ENCODE measurements around the gene CYP3A4. TPM values are rescaled to one million over a fixed set of nuclear protein-coding genes. Genes with fewer than 3 reads are reported as not detected.

The CYP3A4 gene
- total RNA-seq (10 to 100 TPM in 1 of 5 donors, 1 to 10 TPM in 1, not detected in 3; 1.7 to 23.5 TPM), polyA plus RNA-seq (under 1 TPM in 1 of 3 donors, not detected in 2; 0.31 TPM)
- long read RNA-seq, donor 1: 0 reads
- long read RNA-seq, donor 2: 0 reads
- long read RNA-seq, donor 3: 0 reads
- long read RNA-seq, donor 4: 0 reads
- long read RNA-seq, donor 5: 0 reads
- long read RNA-seq, donor 6: 0 reads
- long read RNA-seq, donor 7, partial matches to known transcripts: 0 of 1 reads
- long read RNA-seq, donor 7, other reads (novel, unspliced or antisense): 0 of 1 reads
- long read RNA-seq, donor 8: 0 reads
- long read RNA-seq, donor 9: 0 reads
- long read RNA-seq, donor 10: 0 reads

DNA sequence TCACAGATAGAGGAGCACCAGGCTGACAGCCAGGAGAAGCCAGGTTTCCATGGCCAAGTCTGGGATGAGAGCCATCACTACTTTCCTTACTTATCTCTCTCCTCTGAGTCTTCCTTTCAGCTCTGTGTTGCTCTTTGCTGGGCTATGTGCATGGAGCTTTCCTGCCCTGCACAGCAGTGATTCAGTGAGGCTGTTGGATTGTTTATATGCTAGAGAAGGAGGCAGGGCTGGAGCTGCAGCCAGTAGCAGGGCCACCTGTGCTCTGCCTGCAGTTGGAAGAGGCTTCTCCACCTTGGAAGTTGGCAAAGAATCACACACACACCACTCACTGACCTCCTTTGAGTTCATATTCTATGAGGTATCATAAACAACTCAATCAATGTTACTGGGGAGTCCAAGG lies at the start of gene CYP3A4:
CYP3A4 (minus strand) TSS at position 178 of the 400 bp plus-strand sequence; CDS start at position 75, 103 bp downstream.
- DNase-seq: no peak
- Histone ChIP-seq H3K36me3 (no peaks in the 10 kb centered on the region), H3K27ac (no peak within 1 kb of the TSS), H3K4me3 (no peak within 1 kb of the TSS), H3K4me1 (no peaks in the 10 kb centered on the region), H3K27me3 (no peaks in the 10 kb centered on the region), H3K9me3 (no peaks in the 10 kb centered on the region)
- intact Hi-C loops (cut with DNase I; ENCODE audit: low total_unique reads): no loop called here
- no peak for TF ChIP-seq POLR2A (IDR thresholded peaks at IDR 0.05)

DNA sequence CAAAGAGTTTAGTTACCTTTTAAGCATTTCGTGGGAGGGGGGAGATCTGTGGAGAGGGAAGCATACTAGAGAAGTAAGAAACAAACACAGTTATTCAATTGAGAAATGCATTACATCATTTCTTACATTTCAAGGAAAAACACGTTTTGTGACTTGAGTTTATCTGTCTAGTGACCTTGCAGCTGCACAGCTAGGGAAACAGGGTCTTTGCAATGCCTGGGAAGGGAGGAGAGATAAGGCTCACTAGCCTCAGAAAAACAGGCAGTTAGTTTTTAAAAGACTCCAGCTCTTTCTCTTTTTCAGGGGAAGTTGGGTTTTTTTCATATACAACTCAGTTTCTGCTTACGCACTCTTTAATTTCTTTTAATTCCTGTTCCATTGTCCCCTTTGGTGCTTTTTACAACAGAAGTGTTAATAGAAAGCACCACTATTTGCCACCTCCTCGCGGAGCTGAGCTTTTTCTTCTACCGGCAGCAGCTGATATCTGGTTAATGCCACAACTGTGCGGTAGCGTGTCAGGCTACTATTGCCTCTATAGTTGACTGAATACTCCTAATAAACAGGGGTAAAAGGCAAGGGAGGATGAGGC lies 49.4 kb upstream of the CYP3A4 start:
- Histone ChIP-seq H3K27me3 (no peaks in the 10 kb centered on the region), H3K36me3 (no peaks in the 10 kb centered on the region), H3K4me3 (no peak overlapping the region), H3K27ac (peak overlapping the region in 1 of 5 donors; percentile 9), H3K4me1 (peaks cover 7 to 36% (median 21%) of the 10 kb centered on the region in 4 donors), H3K9me3 (no peaks in the 10 kb centered on the region)
- TF ChIP-seq POLR2A (IDR thresholded peaks at IDR 0.05): no peak
- no peak for TF ChIP-seq EP300 (IDR thresholded peaks at IDR 0.05)
- TF ChIP-seq POLR2AphosphoS5 (IDR thresholded peaks at IDR 0.05): no peak
- TF ChIP-seq, protein P1, sequence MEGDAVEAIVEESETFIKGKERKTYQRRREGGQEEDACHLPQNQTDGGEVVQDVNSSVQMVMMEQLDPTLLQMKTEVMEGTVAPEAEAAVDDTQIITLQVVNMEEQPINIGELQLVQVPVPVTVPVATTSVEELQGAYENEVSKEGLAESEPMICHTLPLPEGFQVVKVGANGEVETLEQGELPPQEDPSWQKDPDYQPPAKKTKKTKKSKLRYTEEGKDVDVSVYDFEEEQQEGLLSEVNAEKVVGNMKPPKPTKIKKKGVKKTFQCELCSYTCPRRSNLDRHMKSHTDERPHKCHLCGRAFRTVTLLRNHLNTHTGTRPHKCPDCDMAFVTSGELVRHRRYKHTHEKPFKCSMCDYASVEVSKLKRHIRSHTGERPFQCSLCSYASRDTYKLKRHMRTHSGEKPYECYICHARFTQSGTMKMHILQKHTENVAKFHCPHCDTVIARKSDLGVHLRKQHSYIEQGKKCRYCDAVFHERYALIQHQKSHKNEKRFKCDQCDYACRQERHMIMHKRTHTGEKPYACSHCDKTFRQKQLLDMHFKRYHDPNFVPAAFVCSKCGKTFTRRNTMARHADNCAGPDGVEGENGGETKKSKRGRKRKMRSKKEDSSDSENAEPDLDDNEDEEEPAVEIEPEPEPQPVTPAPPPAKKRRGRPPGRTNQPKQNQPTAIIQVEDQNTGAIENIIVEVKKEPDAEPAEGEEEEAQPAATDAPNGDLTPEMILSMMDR (IDR thresholded peaks at IDR 0.05): no peak
- DNase-seq: peak in 1 of 2 donors; percentile 33
- intact Hi-C loops (cut with DNase I; ENCODE audit: low total_unique reads): no loop called here
- 27 to 45% (median 37%) methylated on average over 8 of the region's 8 CpGs for WGBS, 5 donors

DNA sequence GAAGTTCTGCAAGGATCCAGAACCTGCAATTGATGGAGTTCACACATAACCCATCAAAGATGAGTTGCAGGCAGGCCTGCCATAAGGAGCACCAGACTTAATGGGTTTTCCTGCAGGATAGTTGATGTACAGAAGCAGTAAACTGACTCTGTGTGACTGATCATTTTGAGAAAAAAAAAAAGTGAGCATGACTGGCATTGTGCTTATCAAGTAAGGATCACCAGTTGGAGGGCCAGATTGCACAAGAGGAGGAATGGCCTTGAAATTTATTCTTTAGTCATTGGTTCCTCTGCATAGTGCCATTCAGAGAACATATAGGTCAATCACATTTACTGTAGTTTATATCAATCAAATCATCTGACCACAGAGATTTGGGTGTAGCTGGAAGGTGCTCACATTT lies 47.6 kb upstream of the CYP3A4 start:
- Histone ChIP-seq H3K27ac (no peak overlapping the region), H3K27me3 (no peaks in the 10 kb centered on the region), H3K4me1 (peaks cover 10 to 37% (median 28%) of the 10 kb centered on the region in 4 donors)

DNA sequence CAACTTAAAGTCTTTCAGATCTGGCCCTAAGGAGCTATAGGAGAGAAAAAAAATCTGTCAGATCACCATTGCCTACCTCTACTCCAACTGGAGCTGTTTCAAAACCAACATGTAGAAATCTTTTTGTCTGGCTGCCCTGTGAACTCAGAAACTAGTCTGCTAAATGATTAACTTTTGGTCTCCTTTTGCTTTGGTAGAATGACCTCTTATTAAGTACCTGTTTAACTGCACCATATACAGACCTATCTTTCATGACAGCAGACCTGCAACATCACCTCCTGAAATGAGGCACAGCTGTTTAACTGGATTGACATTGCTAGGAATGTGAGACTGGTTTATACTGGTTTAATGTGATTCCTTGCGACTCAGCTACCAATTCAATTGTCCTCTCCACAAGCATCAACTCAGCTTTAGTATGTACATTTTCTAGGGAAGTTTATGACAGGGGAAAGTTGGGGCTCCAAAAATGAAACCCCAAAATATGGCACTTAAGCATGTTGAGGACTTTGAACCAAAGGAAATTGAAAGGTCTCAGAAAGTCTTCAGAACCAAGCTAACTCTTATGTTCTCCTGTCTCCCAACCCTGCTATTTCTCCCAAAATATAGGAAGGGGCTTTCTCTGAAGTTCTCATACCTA lies 45.7 kb upstream of the CYP3A4 start:
- 30 to 67% (median 38%) methylated on average over 1 of the region's 1 CpG for WGBS, 5 donors
- Histone ChIP-seq H3K9me3 (no peaks in the 10 kb centered on the region), H3K4me3 (no peak overlapping the region), H3K27me3 (no peaks in the 10 kb centered on the region), H3K4me1 (peaks cover 15 to 46% (median 35%) of the 10 kb centered on the region in 4 donors), H3K36me3 (no peaks in the 10 kb centered on the region), H3K27ac (peak overlapping the region; percentile 59 to 82 (median 76))
- TF ChIP-seq POLR2AphosphoS5 (IDR thresholded peaks at IDR 0.05) (peak in 2 of 3 donors; percentile 50 to 52), EP300 (IDR thresholded peaks at IDR 0.05) (no peak)
- intact Hi-C loops (cut with DNase I; ENCODE audit: low total_unique reads): no loop called here
- peak in 1 of 2 donors; percentile 80 for DNase-seq

More for the DNA sequence above, 47.6 kb upstream of the CYP3A4 start:
- H3K36me3 ChIP-seq: no peaks in the 10 kb centered on the region
- no peaks in the 10 kb centered on the region for H3K9me3 ChIP-seq
- TF ChIP-seq POLR2A (IDR thresholded peaks at IDR 0.05): no peak
- TF ChIP-seq POLR2AphosphoS5 (IDR thresholded peaks at IDR 0.05): no peak
- no peak for TF ChIP-seq EP300 (IDR thresholded peaks at IDR 0.05)
- TF ChIP-seq, protein P1 (IDR thresholded peaks at IDR 0.05): no peak
- intact Hi-C loops (cut with DNase I; ENCODE audit: low total_unique reads): no loop called here
- DNase-seq: no peak
- no peak overlapping the region for H3K4me3 ChIP-seq

DNA sequence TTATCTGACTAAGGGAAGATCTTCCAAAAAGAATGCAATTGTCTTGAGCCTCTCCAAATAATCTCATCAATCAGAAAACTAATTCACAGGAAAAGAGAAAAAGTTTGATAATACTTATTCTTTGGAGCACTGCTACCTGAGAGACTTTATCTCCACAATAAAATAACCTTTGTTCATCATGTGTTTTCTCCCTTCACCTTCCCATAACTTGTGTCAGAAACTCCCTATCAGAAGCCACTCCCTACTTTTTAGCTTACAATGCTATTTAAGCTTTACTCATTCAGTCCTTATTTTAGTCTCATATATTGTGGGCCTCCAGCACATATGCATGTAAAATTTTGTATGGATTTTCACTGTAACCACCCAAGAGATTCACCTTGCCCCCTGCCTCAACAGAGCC lies 44.8 kb upstream of the CYP3A4 start:
- intact Hi-C loops (cut with DNase I; ENCODE audit: low total_unique reads): no loop called here
- H3K36me3 ChIP-seq: no peaks in the 10 kb centered on the region

More for the DNA sequence above, 44.8 kb upstream of the CYP3A4 start:
- H3K27ac ChIP-seq: peak overlapping the region; percentile 59 to 86 (median 76)
- peak in 1 of 2 donors; percentile 28 for DNase-seq
- peaks cover 15 to 43% (median 35%) of the 10 kb centered on the region in 4 donors for H3K4me1 ChIP-seq
- TF ChIP-seq, protein P1 (IDR thresholded peaks at IDR 0.05): no peak
- TF ChIP-seq POLR2A (IDR thresholded peaks at IDR 0.05) (no peak), EP300 (IDR thresholded peaks at IDR 0.05) (no peak), POLR2AphosphoS5 (IDR thresholded peaks at IDR 0.05) (no peak)
- no peaks in the 10 kb centered on the region for H3K27me3 ChIP-seq
- H3K9me3 ChIP-seq: no peaks in the 10 kb centered on the region
- H3K4me3 ChIP-seq: no peak overlapping the region
